CD14-positive monocyte (primary cell): ENCODE measurements around the gene HOXB3. TPM values are rescaled to one million over a fixed set of nuclear protein-coding genes. Genes with fewer than 3 reads are reported as not detected.

Source experiments
- DNase-seq, 3 donors: peaks; one replicate each; pipeline ENCODE4 v3.0.0-alpha.2; 2011 to 2022
- H2AFZ ChIP-seq: 2 replicates; pipeline ENCODE4 v1.6.0; 2012; ENCODE audit warnings: mild to moderate bottlenecking, low read depth, low read length, inconsistent platforms; ENCODE audit not compliant: insufficient read depth, poor library complexity, severe bottlenecking
- H3K27ac ChIP-seq, 2 donors: 1 replicate in 1 of 2; 2 replicates in 1 of 2; pipeline ENCODE4 v1.5.1; 2012 to 2013; ENCODE audit warnings: low read length in 2 of 2, control low read depth in 1 of 2, inconsistent platforms in 1 of 2, low read depth in 1 of 2, mild to moderate bottlenecking in 1 of 2
- H3K27me3 ChIP-seq, 2 donors: one replicate each; pipeline versions ENCODE4 v1.6.0 to v1.6.1; 2011 to 2013; ENCODE audit warnings: low read length in 2 of 2; ENCODE audit not compliant: control insufficient read depth in 2 of 2, insufficient read depth in 2 of 2
- H3K36me3 ChIP-seq, 2 donors: replicated peaks in 1 of 2; 1 replicate in 1 of 2; 2 replicates in 1 of 2; pipeline versions ENCODE4 v1.5.1 to v1.6.1; 2012 to 2013; ENCODE audit warnings: low read length in 2 of 2, control low read depth in 1 of 2, inconsistent platforms in 1 of 2, mild to moderate bottlenecking in 1 of 2; ENCODE audit not compliant: insufficient read depth in 2 of 2, control insufficient read depth in 1 of 2
- H3K4me1 ChIP-seq, 2 donors: 1 replicate in 1 of 2; 2 replicates in 1 of 2; pipeline versions ENCODE4 v1.5.1 to v1.6.1; 2012 to 2013; ENCODE audit warnings: low read length in 2 of 2, control low read depth in 1 of 2, inconsistent platforms in 1 of 2, mild to moderate bottlenecking in 1 of 2, moderate library complexity in 1 of 2; ENCODE audit not compliant: insufficient read depth in 2 of 2, control insufficient read depth in 1 of 2
- H3K4me2 ChIP-seq: replicated peaks from 2 replicates; pipeline ENCODE3; 2012; ENCODE audit warnings: low read length, moderate library complexity, mild to moderate bottlenecking; ENCODE audit not compliant: poor library complexity, severe bottlenecking; ENCODE audit errors: extremely low read depth
- H3K4me3 ChIP-seq, 3 experiments: fragments of 200-600 bp in 1 of 3; sonication (generic) in 1 of 3; replicated peaks in 1 of 3; 1 replicate in 2 of 3; 2 replicates in 1 of 3; pipeline ENCODE4 v1.5.1; 2011 to 2013; ENCODE audit warnings: low read length in 3 of 3, mild to moderate bottlenecking in 3 of 3, control low read depth in 2 of 3, low read depth in 2 of 3, inconsistent platforms in 1 of 3, moderate library complexity in 1 of 3
- H3K79me2 ChIP-seq: 2 replicates; pipeline ENCODE4 v1.6.0; 2012; ENCODE audit warnings: mild to moderate bottlenecking, control low read depth, inconsistent platforms, low read length, moderate library complexity; ENCODE audit not compliant: insufficient read depth
- H3K9ac ChIP-seq: 2 replicates; pipeline ENCODE4 v1.6.0; 2017; ENCODE audit warnings: low read length, mild to moderate bottlenecking; ENCODE audit not compliant: insufficient read depth, poor library complexity, severe bottlenecking
- H3K9me3 ChIP-seq, 2 donors: replicated peaks in 1 of 2; 1 replicate in 1 of 2; 2 replicates in 1 of 2; pipeline versions ENCODE4 v1.5.1 to v1.6.1; 2012 to 2013; ENCODE audit warnings: low read length in 2 of 2, control low read depth in 1 of 2; ENCODE audit not compliant: control insufficient read depth in 1 of 2, insufficient read depth in 1 of 2
- H4K20me1 ChIP-seq: 2 replicates; pipeline ENCODE4 v1.6.0; 2012; ENCODE audit warnings: mild to moderate bottlenecking, low read length, control low read depth, moderate library complexity; ENCODE audit not compliant: insufficient read depth
- H3K27ac Mint-ChIP-seq, 7 donors: one replicate each; pipeline ENCODE4 v1.8.0; 2020; ENCODE audit warnings: mild to moderate bottlenecking in 7 of 7, mixed read lengths in 7 of 7, moderate library complexity in 6 of 7, inconsistent platforms in 2 of 7
- H3K27me3 Mint-ChIP-seq, 3 donors: one replicate each; pipeline ENCODE4 v1.8.0; 2021 to 2022; ENCODE audit warnings: low read depth in 3 of 3, mild to moderate bottlenecking in 3 of 3, mixed read lengths in 3 of 3, moderate library complexity in 3 of 3, inconsistent platforms in 1 of 3
- H3K36me3 Mint-ChIP-seq, 2 donors: one replicate each; pipeline ENCODE4 v1.8.0; 2020; ENCODE audit warnings: mixed read lengths in 2 of 2, inconsistent platforms in 1 of 2, mild to moderate bottlenecking in 1 of 2
- H3K4me1 Mint-ChIP-seq: one replicate; pipeline ENCODE4 v1.8.0; 2020; ENCODE audit warnings: mild to moderate bottlenecking, mixed read lengths
- H3K4me3 Mint-ChIP-seq, 2 donors: one replicate each; pipeline ENCODE4 v1.8.0; 2020; ENCODE audit warnings: mild to moderate bottlenecking in 2 of 2, mixed read lengths in 2 of 2, moderate library complexity in 1 of 2
- H3K9me3 Mint-ChIP-seq, 7 donors: one replicate each; pipeline ENCODE4 v1.8.0; 2020 to 2022; ENCODE audit warnings: mixed read lengths in 7 of 7, mild to moderate bottlenecking in 6 of 7, moderate library complexity in 6 of 7, inconsistent platforms in 2 of 7
- CTCF ChIP-seq: fragments of 200-600 bp; IDR thresholded peaks from one replicate; pipeline ENCODE4 v1.8.0; 2022; ENCODE audit warnings: antibody characterized with exemption, mild to moderate bottlenecking
- WGBS: methylation state at CpG from one replicate; pipeline ENCODE4 v1.1.5; 2013; ENCODE audit warnings: missing lambda C conversion rate; ENCODE audit not compliant: insufficient coverage; 5-methylcytosine and 5-hydroxymethylcytosine counted together
- intact Hi-C, 2 donors: fragments of 100-400 bp; cut with micrococcal nuclease; formaldehyde crosslinking; loops; one replicate each; pipeline versions ENCODE4 v1.15.0 to v1.15.1; 2023
- polyA plus RNA-seq, 3 donors: library from polyadenylated mRNA; depleted of rRNA in 1 of 3; unstranded in 2 of 3; stranded (reverse) in 1 of 3; fragments of 300-500 nt in 2 of 3; fragments of >200 nt in 1 of 3; fragmentation: Illumina TruSeq in 2 of 3; gene quantifications; 1 replicate in 2 of 3; 2 replicates in 1 of 3; pipeline ENCODE4 v1.2.3, GENCODE V29; 2012 to 2021

Gene HOXB3
- polyA plus RNA-seq, 3 donors, result 0.56 TPM; not detected in 2

- intact Hi-C loops, result no loop called here
- H3K27ac Mint-ChIP-seq, result no peak overlapping the region
- H3K4me3 Mint-ChIP-seq, result peak overlapping the region in 1 of 2 donors; percentile 69
- H2AFZ ChIP-seq, result no peak overlapping the region
- H3K36me3 Mint-ChIP-seq, result peaks cover 3 to 7% of the 10 kb centered on the region in 2 donors
- H4K20me1 ChIP-seq, result no peaks in the 10 kb centered on the region
- H3K27me3 Mint-ChIP-seq, result peaks cover 94 to 100% (median 95%) of the 10 kb centered on the region in 3 donors
- no peak for DNase-seq
- 60% methylated on average over 1 of the region's 6 CpGs for WGBS
- H3K4me1 ChIP-seq, result peaks cover 4 to 9% of the 10 kb centered on the region in 2 donors
- H3K27me3 ChIP-seq, result peaks cover 86 to 100% of the 10 kb centered on the region in 2 donors
- H3K36me3 ChIP-seq, result no peaks in the 10 kb centered on the region
- H3K27ac ChIP-seq, result no peak overlapping the region
- H3K4me3 ChIP-seq, result no peak overlapping the region
- H3K79me2 ChIP-seq, result no peaks in the 10 kb centered on the region
- peaks cover 11% of the 10 kb centered on the region for H3K4me1 Mint-ChIP-seq
- H3K4me2 ChIP-seq, result no peak overlapping the region
- peaks cover 4 to 49% of the 10 kb centered on the region in 2 donors for H3K9me3 ChIP-seq
- no peak overlapping the region for H3K9ac ChIP-seq
- TF ChIP-seq CTCF, result no peak
- peaks cover 0 to 19% (median 6%) of the 10 kb centered on the region in 7 donors for H3K9me3 Mint-ChIP-seq
Measured at GRCh38 chr17:48620461-48621139, 30.6 kb upstream of the HOXB3 start.

GRCh38 chr17:48619826-48620449, 29.9 kb upstream of the HOXB3 start:
- intact Hi-C loops, result loop anchor here in 1 of 2 donors (5.0 kb wide), 2 partner anchors 283 to 593 kb away; no protein-coding TSS in a partner anchor
- no peak overlapping the region for H3K4me3 ChIP-seq
- WGBS, result 84% methylated on average over 23 of the region's 32 CpGs
- H3K27me3 Mint-ChIP-seq, result peaks cover 97 to 100% (median 98%) of the 10 kb centered on the region in 3 donors
- no peak overlapping the region for H3K9ac ChIP-seq
- no peak for TF ChIP-seq CTCF
- peaks cover 0 to 20% (median 5%) of the 10 kb centered on the region in 7 donors for H3K9me3 Mint-ChIP-seq
- H3K4me1 ChIP-seq, result peaks cover 0 to 2% of the 10 kb centered on the region in 2 donors
- H2AFZ ChIP-seq, result no peak overlapping the region
- peaks cover 3 to 7% of the 10 kb centered on the region in 2 donors for H3K36me3 Mint-ChIP-seq
- no peak overlapping the region for H3K27ac Mint-ChIP-seq
- H3K27ac ChIP-seq, result no peak overlapping the region
- no peaks in the 10 kb centered on the region for H3K79me2 ChIP-seq
- peaks cover 8% of the 10 kb centered on the region for H3K4me1 Mint-ChIP-seq
- H3K4me2 ChIP-seq, result no peak overlapping the region
- DNase-seq, result no peak
- no peaks in the 10 kb centered on the region for H4K20me1 ChIP-seq
- no peaks in the 10 kb centered on the region for H3K36me3 ChIP-seq
- H3K9me3 ChIP-seq, result peaks cover 4 to 49% of the 10 kb centered on the region in 2 donors
- peak overlapping the region in 1 of 2 donors; percentile 69 for H3K4me3 Mint-ChIP-seq
- H3K27me3 ChIP-seq, result peaks cover 87 to 100% of the 10 kb centered on the region in 2 donors
